ENCODE data around the gene TACC2.

DNA sequence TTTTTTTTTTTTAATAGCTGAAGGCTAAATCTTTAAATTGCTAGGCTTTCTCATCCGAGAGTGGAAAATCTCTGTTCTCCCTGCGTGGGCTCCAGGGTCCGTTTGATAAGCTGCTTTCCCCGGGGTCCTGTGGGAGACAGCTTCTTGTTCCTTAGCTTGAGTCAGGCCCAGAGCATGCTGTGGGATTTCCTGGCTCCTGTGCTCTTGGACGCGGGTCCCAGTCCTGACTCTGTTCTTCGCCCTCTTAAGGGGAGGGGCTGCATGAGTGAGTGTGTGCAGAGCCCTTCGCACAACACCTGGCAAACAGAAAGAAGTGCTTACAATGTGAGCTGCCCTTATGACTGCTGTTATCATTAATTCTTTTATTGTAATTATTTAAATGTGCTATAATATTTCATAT lies 133.5 kb downstream of the TACC2 start:
- TF ChIP-seq POLR2A (IDR thresholded peaks at IDR 0.05) (no peak), CTCF (IDR thresholded peaks at IDR 0.05 in 4 of 5, conservative IDR thresholded peaks at IDR 0.05 in 1 of 5) (no peak)

Data from gastrocnemius medialis (tissue), 4 donors.